Measurements from ENCODE around the gene MTR. TPM values are rescaled to one million over a fixed set of nuclear protein-coding genes. Genes with fewer than 3 reads are reported as not detected.

Gene MTR
- total RNA-seq, 1 experiment from 2014 or later = 26.3 TPM

DNA sequence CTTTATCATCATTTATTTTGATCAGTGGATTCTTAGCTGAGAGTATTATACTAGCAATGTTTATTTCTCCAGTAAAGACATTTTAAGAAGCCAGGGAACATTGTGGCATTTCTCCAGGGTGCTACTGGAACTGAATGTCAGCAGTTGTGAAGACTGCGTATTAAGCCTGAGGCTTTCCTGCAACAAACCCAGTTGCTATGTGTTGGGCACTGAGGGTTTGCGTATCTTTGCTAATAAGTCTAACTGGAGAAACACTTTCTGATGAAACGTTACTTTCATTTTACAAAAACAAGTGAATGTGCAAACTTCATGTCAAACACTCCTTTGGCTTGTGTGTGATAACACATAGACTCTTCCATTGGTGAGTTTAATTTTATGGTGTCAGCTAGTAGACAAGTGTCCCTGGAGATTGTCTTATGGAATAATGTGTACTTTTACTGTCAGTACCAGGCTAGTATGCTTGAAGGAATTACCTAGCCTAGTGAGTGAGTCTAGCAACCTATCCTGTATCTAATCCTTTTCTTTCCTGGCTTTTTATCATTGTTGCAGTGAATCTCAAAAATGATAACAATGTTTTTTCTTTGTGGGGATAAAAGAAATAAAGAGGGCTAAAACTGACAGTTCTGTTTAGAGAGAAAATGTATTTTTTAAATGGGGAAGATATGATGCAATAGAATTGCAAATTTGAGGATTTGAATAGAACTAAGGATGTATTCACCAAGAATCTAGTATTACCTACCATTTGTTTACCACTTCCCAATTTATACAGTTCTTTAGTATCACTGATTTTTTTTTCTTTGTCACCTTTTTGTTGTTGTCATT is 70.1 kb downstream of the MTR start:
- Histone ChIP-seq H3K36me3 (ENCODE audit: control insufficient read depth, insufficient read depth, low read length) (no peaks in the 10 kb centered on the region), H3K27me3 (replicated peaks; ENCODE audit: control insufficient read depth, insufficient read depth, low read length) (no peaks in the 10 kb centered on the region), H3K4me1 (no peaks in the 10 kb centered on the region), H3K4me3 (ENCODE audit: low read depth, low read length) (no peak overlapping the region), H3K9me3 (no peaks in the 10 kb centered on the region)
- Mint-ChIP-seq H3K36me3 (ENCODE audit: insufficient read depth, unreplicated experiment) (peaks cover 22% of the 10 kb centered on the region), H3K4me1 (ENCODE audit: low read depth, unreplicated experiment) (no peaks in the 10 kb centered on the region), H3K27ac (ENCODE audit: unreplicated experiment) (no peak overlapping the region), H3K9me3 (ENCODE audit: unreplicated experiment) (no peaks in the 10 kb centered on the region), H3K4me3 (ENCODE audit: unreplicated experiment) (no peak overlapping the region), H3K27me3 (ENCODE audit: insufficient read depth, unreplicated experiment) (no peaks in the 10 kb centered on the region)
- CTCF ChIA-PET = no interaction called here
- intact Hi-C loops (cut with micrococcal nuclease; ENCODE audit: unreplicated experiment) = loop anchor here (5.0 kb wide), 1 partner anchor 522 kb away; no protein-coding TSS in a partner anchor
- TF ChIP-seq, protein P1, sequence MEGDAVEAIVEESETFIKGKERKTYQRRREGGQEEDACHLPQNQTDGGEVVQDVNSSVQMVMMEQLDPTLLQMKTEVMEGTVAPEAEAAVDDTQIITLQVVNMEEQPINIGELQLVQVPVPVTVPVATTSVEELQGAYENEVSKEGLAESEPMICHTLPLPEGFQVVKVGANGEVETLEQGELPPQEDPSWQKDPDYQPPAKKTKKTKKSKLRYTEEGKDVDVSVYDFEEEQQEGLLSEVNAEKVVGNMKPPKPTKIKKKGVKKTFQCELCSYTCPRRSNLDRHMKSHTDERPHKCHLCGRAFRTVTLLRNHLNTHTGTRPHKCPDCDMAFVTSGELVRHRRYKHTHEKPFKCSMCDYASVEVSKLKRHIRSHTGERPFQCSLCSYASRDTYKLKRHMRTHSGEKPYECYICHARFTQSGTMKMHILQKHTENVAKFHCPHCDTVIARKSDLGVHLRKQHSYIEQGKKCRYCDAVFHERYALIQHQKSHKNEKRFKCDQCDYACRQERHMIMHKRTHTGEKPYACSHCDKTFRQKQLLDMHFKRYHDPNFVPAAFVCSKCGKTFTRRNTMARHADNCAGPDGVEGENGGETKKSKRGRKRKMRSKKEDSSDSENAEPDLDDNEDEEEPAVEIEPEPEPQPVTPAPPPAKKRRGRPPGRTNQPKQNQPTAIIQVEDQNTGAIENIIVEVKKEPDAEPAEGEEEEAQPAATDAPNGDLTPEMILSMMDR (IDR thresholded peaks at IDR 0.05; ENCODE audit: insufficient read depth in 1 of 2, low read depth in 1 of 2, low read length in 1 of 2, severe bottlenecking in 1 of 2, unreplicated experiment in 1 of 2) = no peak
- no TSS peak for BruUV-seq (replicated peaks)
- POLR2A ChIA-PET = no interaction called here
- DNase-seq = no peak

DNA sequence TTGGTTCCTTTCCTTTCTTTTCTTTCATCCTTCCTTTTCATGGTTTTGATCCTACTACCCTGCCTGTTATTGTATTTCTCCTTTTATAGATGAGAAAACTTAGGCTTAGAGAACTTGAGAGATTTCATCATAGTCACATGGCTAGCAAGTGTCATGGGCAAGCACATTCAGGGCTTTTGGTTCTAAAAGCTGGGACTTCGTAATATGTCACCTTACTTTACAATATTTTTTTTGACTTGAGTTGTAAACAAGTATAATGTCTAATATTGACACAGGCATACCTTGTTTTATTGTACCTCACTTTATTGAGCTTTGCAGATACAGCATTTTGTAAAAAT is 70.7 kb downstream of the MTR start:
- ChIA-PET CTCF (no interaction called here), POLR2A (no interaction called here)
- Mint-ChIP-seq H3K4me3 (ENCODE audit: unreplicated experiment) (no peak overlapping the region), H3K9me3 (ENCODE audit: unreplicated experiment) (no peaks in the 10 kb centered on the region), H3K27ac (ENCODE audit: unreplicated experiment) (no peak overlapping the region), H3K27me3 (ENCODE audit: insufficient read depth, unreplicated experiment) (no peaks in the 10 kb centered on the region), H3K36me3 (ENCODE audit: insufficient read depth, unreplicated experiment) (peaks cover 19% of the 10 kb centered on the region), H3K4me1 (ENCODE audit: low read depth, unreplicated experiment) (no peaks in the 10 kb centered on the region)
- no peaks in the 10 kb centered on the region for H3K27me3 ChIP-seq (replicated peaks; ENCODE audit: control insufficient read depth, insufficient read depth, low read length)
- TF ChIP-seq, protein P1 (IDR thresholded peaks at IDR 0.05; ENCODE audit: insufficient read depth in 1 of 2, low read depth in 1 of 2, low read length in 1 of 2, severe bottlenecking in 1 of 2, unreplicated experiment in 1 of 2) = no peak
- DNase-seq = no peak
- H3K9me3 ChIP-seq = no peaks in the 10 kb centered on the region
- H3K36me3 ChIP-seq (ENCODE audit: control insufficient read depth, insufficient read depth, low read length) = no peaks in the 10 kb centered on the region
- H3K4me1 ChIP-seq = no peaks in the 10 kb centered on the region
- no TSS peak for BruUV-seq (replicated peaks)
- H3K4me3 ChIP-seq (ENCODE audit: low read depth, low read length) = no peak overlapping the region
- intact Hi-C loops (cut with micrococcal nuclease; ENCODE audit: unreplicated experiment) = loop anchor here (5.0 kb wide), 1 partner anchor 522 kb away; no protein-coding TSS in a partner anchor

DNA sequence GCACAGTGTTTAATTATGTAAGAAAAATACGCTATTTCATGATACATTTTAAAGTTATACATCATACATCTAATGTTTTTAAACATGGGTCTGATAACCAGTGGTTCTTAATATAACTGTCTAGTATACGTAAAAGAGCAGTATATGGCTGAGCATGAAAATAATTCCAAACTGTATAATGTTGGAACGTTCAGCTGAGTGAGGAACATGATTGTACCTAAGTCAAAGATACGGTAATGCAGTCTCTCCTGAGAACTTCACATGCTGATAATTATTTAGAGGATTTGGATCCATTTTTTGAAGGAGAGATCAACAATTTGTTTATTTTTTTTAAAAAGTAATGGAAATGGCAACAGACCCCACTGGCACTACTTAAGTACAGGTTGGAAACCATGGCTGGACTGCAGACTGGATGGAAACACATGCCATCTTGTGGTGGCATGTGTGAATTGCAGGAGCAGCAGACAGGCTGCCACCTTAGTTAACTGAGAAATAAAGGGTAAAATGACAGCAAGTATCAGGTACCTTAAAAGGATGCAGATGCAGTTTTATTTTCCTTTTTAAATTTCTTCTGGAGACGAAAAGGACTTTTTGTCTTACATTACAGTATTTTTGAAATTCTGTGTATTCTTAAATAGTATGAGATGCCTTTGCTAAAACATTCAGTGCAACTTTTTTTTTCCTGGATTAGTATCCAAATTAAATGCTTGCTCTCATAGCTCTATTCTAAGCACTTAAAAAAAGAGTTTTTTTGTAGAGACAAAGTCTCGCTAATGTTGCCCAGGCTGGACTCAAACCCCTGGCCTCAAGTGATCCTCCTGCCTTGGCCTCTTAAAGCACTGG is 73.8 kb downstream of the MTR start:
- POLR2A ChIA-PET = no interaction called here
- H3K4me3 ChIP-seq (ENCODE audit: low read depth, low read length) = no peak overlapping the region
- no TSS peak for BruUV-seq (replicated peaks)
- no peaks in the 10 kb centered on the region for H3K4me1 ChIP-seq
- Mint-ChIP-seq H3K4me3 (ENCODE audit: unreplicated experiment) (no peak overlapping the region), H3K9me3 (ENCODE audit: unreplicated experiment) (no peaks in the 10 kb centered on the region), H3K27me3 (ENCODE audit: insufficient read depth, unreplicated experiment) (no peaks in the 10 kb centered on the region), H3K36me3 (ENCODE audit: insufficient read depth, unreplicated experiment) (peaks cover 17% of the 10 kb centered on the region), H3K27ac (ENCODE audit: unreplicated experiment) (no peak overlapping the region), H3K4me1 (ENCODE audit: low read depth, unreplicated experiment) (no peaks in the 10 kb centered on the region)
- intact Hi-C loops (cut with micrococcal nuclease; ENCODE audit: unreplicated experiment) = loop anchor here (1.0 to 5.0 kb wide), 6 partner anchors 74 to 766 kb away; partner anchors contain the start of gene MTR
- no peaks in the 10 kb centered on the region for H3K36me3 ChIP-seq (ENCODE audit: control insufficient read depth, insufficient read depth, low read length)
- TF ChIP-seq, protein P1 (IDR thresholded peaks at IDR 0.05; ENCODE audit: insufficient read depth in 1 of 2, low read depth in 1 of 2, low read length in 1 of 2, severe bottlenecking in 1 of 2, unreplicated experiment in 1 of 2) = peak; percentile 84 to 95
- CTCF ChIA-PET = interaction anchor here (1.0 kb wide), 1 partner anchor 115 kb away, joined by 7 read pairs; no protein-coding TSS in a partner anchor
- H3K27me3 ChIP-seq (replicated peaks; ENCODE audit: control insufficient read depth, insufficient read depth, low read length) = no peaks in the 10 kb centered on the region
- DNase-seq = peak in 1 of 2 experiments; percentile 58
- H3K9me3 ChIP-seq = no peaks in the 10 kb centered on the region

Measured in Caco-2 (cell line).